ENCODE results near the gene PRKAG1. TPM values are rescaled to one million over a fixed set of nuclear protein-coding genes. Genes with fewer than 3 reads are reported as not detected.

The PRKAG1 gene
- total RNA-seq, 1 donor from 2014 or later, result 58.2 TPM

DNA sequence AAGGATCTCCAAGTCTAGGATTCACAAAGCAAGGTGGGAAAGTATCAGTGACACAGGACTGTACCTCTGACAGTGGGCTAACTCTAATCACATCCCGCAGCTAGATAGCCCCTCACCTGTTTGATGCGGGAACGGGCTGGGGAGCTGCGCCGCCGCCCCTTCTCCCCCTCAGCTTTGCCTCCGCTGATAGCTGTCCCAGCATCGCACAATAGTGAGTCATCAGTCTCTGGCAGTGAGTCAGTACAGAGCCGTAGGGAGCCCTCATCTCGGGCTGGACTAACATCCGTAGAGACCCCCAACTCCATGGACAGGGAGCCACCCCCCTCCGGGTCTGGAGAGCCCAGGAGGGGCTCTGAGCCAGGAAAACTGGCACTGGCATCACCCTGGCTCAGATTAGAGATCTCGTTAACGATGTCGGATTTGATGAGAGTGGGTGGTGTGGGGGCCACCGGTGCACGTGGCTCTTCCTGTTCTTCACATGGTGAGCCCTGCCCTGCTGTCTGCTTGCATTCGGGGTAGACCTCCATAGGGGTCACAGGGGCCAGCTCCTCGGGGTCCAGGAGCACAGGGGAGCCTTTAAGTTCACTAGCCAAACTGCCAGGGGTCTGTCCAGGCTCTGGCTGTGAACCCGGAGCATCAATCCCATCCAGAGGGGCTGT lies 31.1 kb upstream of the PRKAG1 start:
- Mint-ChIP-seq H3K4me3 (ENCODE audit: unreplicated experiment) (no peak overlapping the region), H3K27ac (ENCODE audit: unreplicated experiment) (no peak overlapping the region), H3K27me3 (ENCODE audit: unreplicated experiment) (peaks cover 6% of the 10 kb centered on the region), H3K9me3 (ENCODE audit: unreplicated experiment) (peaks cover 6% of the 10 kb centered on the region), H3K36me3 (ENCODE audit: unreplicated experiment) (peaks cover 5% of the 10 kb centered on the region), H3K4me1 (ENCODE audit: low read depth, unreplicated experiment) (no peaks in the 10 kb centered on the region)
- no peak for DNase-seq
- TF ChIP-seq, protein P1, sequence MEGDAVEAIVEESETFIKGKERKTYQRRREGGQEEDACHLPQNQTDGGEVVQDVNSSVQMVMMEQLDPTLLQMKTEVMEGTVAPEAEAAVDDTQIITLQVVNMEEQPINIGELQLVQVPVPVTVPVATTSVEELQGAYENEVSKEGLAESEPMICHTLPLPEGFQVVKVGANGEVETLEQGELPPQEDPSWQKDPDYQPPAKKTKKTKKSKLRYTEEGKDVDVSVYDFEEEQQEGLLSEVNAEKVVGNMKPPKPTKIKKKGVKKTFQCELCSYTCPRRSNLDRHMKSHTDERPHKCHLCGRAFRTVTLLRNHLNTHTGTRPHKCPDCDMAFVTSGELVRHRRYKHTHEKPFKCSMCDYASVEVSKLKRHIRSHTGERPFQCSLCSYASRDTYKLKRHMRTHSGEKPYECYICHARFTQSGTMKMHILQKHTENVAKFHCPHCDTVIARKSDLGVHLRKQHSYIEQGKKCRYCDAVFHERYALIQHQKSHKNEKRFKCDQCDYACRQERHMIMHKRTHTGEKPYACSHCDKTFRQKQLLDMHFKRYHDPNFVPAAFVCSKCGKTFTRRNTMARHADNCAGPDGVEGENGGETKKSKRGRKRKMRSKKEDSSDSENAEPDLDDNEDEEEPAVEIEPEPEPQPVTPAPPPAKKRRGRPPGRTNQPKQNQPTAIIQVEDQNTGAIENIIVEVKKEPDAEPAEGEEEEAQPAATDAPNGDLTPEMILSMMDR (IDR thresholded peaks at IDR 0.05; ENCODE audit: partially characterized antibody, unreplicated experiment), result no peak

DNA sequence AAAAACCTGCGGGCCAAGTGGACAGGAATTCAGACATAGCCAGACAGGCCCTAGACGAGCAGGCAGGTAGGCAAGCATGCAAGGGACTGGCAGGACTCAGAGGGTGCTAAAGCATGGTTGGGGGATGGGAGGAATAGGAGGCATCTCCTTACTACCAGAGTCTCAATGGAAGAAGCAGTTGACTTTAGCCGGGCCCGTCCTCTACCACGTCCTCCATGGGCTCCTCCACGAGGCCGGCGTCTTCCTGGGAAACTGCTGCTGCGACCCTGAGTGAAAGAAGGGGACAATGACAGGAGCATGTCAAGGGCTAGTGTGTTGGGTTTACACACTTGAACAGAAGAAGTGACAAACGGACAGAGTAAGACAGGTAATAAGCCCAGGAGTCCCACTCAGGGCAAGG lies 30.4 kb upstream of the PRKAG1 start:
- peaks cover 5% of the 10 kb centered on the region for H3K36me3 Mint-ChIP-seq (ENCODE audit: unreplicated experiment)
- H3K27ac Mint-ChIP-seq (ENCODE audit: unreplicated experiment), result no peak overlapping the region
- H3K9me3 Mint-ChIP-seq (ENCODE audit: unreplicated experiment), result peaks cover 6% of the 10 kb centered on the region

DNA sequence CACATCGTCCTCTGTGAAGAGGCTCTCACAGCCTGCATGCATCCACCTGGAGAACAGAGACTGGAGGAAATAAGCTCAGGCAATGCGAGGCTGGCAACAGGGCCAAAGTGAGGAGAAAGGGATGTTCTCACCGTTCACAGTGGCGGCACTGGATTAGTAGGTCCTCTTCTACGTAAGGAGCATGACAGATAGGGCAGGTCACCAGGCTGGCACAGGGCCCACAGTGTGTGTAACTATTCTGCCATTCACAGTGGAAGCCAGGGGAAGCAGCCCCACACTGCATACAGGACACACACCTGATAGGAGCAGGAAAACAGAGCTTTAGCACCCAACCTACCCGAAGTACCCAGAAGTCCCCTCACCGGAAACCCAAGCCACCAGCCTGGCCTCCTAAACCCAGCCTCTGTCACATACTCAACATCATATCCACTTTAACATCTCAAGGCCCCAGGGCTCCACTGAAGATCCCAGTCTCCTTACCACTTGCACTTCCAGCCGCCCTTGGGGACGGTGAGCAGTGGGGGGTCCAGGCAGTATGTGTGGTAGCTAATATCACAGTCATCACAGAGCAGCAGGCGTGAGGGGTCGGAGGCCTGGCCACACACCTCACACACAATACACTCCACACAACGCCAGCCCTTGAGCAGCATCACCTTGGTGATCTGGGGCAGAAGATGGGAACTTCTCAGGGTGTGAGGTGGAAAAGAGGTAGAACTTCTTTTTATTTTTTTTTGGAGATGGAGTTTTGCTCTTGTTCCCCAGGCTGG lies 27.7 kb upstream of the PRKAG1 start:
- Mint-ChIP-seq H3K36me3 (ENCODE audit: unreplicated experiment) (no peaks in the 10 kb centered on the region), H3K4me1 (ENCODE audit: low read depth, unreplicated experiment) (no peaks in the 10 kb centered on the region), H3K9me3 (ENCODE audit: unreplicated experiment) (peaks cover 3% of the 10 kb centered on the region), H3K27me3 (ENCODE audit: unreplicated experiment) (peaks cover 6% of the 10 kb centered on the region), H3K4me3 (ENCODE audit: unreplicated experiment) (no peak overlapping the region), H3K27ac (ENCODE audit: unreplicated experiment) (no peak overlapping the region)
- DNase-seq, result no peak
- TF ChIP-seq, protein P1 (IDR thresholded peaks at IDR 0.05; ENCODE audit: partially characterized antibody, unreplicated experiment), result no peak

More for the DNA sequence above, 30.4 kb upstream of the PRKAG1 start:
- TF ChIP-seq, protein P1 (IDR thresholded peaks at IDR 0.05; ENCODE audit: partially characterized antibody, unreplicated experiment), result no peak
- Mint-ChIP-seq H3K4me1 (ENCODE audit: low read depth, unreplicated experiment) (no peaks in the 10 kb centered on the region), H3K27me3 (ENCODE audit: unreplicated experiment) (peaks cover 6% of the 10 kb centered on the region), H3K4me3 (ENCODE audit: unreplicated experiment) (no peak overlapping the region)
- no peak for DNase-seq

DNA sequence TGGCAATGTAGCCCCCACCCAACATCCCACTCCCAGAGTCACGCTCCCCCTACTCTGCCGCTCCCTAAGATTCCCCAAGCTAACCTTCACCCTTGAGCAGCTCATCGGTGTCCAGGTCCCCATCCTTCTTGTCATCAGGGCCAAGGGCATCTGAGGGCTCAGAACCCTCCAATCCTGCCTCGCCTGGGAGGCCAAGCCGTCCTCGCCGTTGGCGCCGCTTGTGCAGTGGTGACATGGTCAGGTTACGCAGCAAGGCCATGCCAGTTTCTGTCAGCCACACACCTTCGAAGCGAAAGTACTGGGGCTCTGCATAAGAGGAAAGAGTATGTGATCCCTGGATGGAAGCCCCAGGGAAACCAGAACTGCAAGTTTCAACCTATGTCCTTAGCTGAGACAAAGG lies 26.1 kb upstream of the PRKAG1 start:
- H3K27me3 Mint-ChIP-seq (ENCODE audit: unreplicated experiment), result peaks cover 6% of the 10 kb centered on the region
- H3K36me3 Mint-ChIP-seq (ENCODE audit: unreplicated experiment), result no peaks in the 10 kb centered on the region
- H3K4me1 Mint-ChIP-seq (ENCODE audit: low read depth, unreplicated experiment), result no peaks in the 10 kb centered on the region
- H3K27ac Mint-ChIP-seq (ENCODE audit: unreplicated experiment), result no peak overlapping the region
- TF ChIP-seq, protein P1 (IDR thresholded peaks at IDR 0.05; ENCODE audit: partially characterized antibody, unreplicated experiment), result no peak
- peaks cover 3% of the 10 kb centered on the region for H3K9me3 Mint-ChIP-seq (ENCODE audit: unreplicated experiment)
- H3K4me3 Mint-ChIP-seq (ENCODE audit: unreplicated experiment), result no peak overlapping the region
- DNase-seq, result no peak

DNA sequence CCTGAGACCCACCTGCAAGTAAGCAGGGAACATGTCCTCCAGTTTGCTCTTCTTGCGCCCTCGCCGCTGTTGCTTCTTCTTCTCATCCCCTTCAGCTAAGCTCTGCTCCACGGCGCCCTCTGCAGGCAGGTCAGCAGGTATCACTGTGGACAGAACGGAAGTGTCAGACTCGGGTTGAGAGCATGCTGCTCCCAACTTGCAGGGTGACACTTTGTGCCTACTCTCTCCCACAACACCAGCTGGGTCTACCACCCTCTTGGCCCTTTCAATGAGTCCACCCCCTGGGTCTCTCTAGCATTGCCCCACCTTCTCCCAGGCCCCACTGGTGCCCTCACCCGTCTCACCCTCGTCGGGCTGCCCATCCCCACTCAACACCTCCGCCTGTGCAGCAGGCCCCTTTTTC lies 25.3 kb upstream of the PRKAG1 start:
- no peaks in the 10 kb centered on the region for H3K36me3 Mint-ChIP-seq (ENCODE audit: unreplicated experiment)
- no peak overlapping the region for H3K27ac Mint-ChIP-seq (ENCODE audit: unreplicated experiment)
- no peaks in the 10 kb centered on the region for H3K4me1 Mint-ChIP-seq (ENCODE audit: low read depth, unreplicated experiment)
- peaks cover 6% of the 10 kb centered on the region for H3K27me3 Mint-ChIP-seq (ENCODE audit: unreplicated experiment)
- TF ChIP-seq, protein P1 (IDR thresholded peaks at IDR 0.05; ENCODE audit: partially characterized antibody, unreplicated experiment), result peak; percentile 64
- peaks cover 3% of the 10 kb centered on the region for H3K9me3 Mint-ChIP-seq (ENCODE audit: unreplicated experiment)
- peak; percentile 89 for DNase-seq
- no peak overlapping the region for H3K4me3 Mint-ChIP-seq (ENCODE audit: unreplicated experiment)

Data from glutamatergic neuron (in vitro differentiated cells).